ENCODE measurements around the gene DDHD1.
A peak's percentile ranks its signal among the peaks of the same experiment; 100 is the strongest.

DDHD1 gene

DNA sequence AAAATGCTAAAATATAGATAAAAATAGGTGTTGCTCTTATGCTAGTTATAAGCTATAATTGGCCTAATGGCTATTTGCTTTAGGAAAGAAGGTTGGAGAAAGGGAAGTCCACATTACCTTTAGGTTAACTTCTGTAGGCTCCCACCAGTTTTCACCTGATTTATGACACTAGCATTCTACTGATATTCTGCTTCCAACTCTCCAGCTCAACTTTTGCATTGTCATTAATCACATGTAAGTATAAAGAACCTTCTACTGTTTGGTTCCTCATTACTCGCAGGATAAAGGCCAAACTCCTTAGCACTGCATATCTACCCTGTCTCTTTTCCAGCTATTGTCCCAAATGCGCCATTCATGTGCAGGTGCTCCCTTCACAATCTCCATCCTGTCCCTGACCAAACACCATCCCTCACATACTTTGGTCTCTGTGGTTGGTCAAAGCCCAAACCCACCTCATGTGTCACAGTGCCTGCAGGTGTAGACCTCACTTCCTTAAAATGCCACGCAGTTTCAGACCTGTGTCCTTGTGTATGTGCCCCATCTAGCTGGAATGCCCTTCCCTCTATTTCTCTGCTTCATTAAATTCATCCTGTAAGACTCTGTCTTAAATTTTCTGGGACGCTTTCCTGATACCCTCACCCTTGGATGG, 3.3 kb downstream of the DDHD1 start:
- Histone ChIP-seq H3K4me3 (ENCODE audit: low read length) (peak overlapping the region; percentile 93; the same call in 1 of the 2 replicates), H4K20me1 (ENCODE audit: insufficient read depth, low read length) (peaks cover 62% of the 10 kb centered on the region), H2AFZ (ENCODE audit: low read depth, low read length) (no peak overlapping the region), H3K4me1 (ENCODE audit: low read length) (peaks cover 53% of the 10 kb centered on the region), H3K27ac (ENCODE audit: low read length) (no peak overlapping the region), H3K79me2 (ENCODE audit: low read length) (peaks cover 80% of the 10 kb centered on the region), H3K9ac (ENCODE audit: low read length) (no peak overlapping the region), H3K27me3 (ENCODE audit: low read depth, low read length) (no peaks in the 10 kb centered on the region), H3K9me3 (ENCODE audit: insufficient read depth, low read length) (no peaks in the 10 kb centered on the region), H3K36me3 (replicated peaks; ENCODE audit: low read depth, low read length) (no peaks in the 10 kb centered on the region), H3K4me2 (ENCODE audit: low read length) (peak overlapping the region; percentile 85)
- TF ChIP-seq EZH2phosphoT487 (IDR thresholded peaks at IDR 0.05; ENCODE audit: low read depth): no peak
- TF ChIP-seq, protein P1, sequence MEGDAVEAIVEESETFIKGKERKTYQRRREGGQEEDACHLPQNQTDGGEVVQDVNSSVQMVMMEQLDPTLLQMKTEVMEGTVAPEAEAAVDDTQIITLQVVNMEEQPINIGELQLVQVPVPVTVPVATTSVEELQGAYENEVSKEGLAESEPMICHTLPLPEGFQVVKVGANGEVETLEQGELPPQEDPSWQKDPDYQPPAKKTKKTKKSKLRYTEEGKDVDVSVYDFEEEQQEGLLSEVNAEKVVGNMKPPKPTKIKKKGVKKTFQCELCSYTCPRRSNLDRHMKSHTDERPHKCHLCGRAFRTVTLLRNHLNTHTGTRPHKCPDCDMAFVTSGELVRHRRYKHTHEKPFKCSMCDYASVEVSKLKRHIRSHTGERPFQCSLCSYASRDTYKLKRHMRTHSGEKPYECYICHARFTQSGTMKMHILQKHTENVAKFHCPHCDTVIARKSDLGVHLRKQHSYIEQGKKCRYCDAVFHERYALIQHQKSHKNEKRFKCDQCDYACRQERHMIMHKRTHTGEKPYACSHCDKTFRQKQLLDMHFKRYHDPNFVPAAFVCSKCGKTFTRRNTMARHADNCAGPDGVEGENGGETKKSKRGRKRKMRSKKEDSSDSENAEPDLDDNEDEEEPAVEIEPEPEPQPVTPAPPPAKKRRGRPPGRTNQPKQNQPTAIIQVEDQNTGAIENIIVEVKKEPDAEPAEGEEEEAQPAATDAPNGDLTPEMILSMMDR (IDR thresholded peaks at IDR 0.05; ENCODE audit: low read depth, low read length): no peak

DNA sequence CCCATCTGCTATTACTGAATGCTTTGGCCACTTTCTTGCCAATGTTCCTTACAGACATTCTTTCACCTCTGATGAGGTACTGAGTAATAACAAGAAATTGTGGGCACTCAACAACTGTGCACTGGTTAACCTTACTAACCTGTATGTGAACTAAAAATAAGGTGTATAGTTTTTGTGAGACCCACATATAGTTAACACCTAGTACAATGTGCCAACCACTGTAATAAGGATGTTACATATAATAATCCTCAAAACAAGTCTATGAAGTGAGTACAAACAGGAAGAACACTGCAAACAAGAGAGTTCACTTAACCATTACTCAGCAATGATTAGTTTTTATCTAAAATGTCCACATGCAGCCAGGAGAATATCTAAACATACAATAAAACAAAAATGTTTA, 4.5 kb downstream of the DDHD1 start:
- Histone ChIP-seq H3K4me1 (ENCODE audit: low read length) (peaks cover 50% of the 10 kb centered on the region), H3K4me2 (ENCODE audit: low read length) (peak overlapping the region; percentile 85), H3K36me3 (replicated peaks; ENCODE audit: low read depth, low read length) (peaks cover 10% of the 10 kb centered on the region), H2AFZ (ENCODE audit: low read depth, low read length) (no peak overlapping the region), H3K9me3 (ENCODE audit: insufficient read depth, low read length) (no peaks in the 10 kb centered on the region), H3K79me2 (ENCODE audit: low read length) (peaks cover 91% of the 10 kb centered on the region), H3K27ac (ENCODE audit: low read length) (no peak overlapping the region), H3K27me3 (ENCODE audit: low read depth, low read length) (no peaks in the 10 kb centered on the region), H4K20me1 (ENCODE audit: insufficient read depth, low read length) (peaks cover 71% of the 10 kb centered on the region), H3K9ac (ENCODE audit: low read length) (no peak overlapping the region), H3K4me3 (ENCODE audit: low read length) (no peak overlapping the region)
- TF ChIP-seq EZH2phosphoT487 (IDR thresholded peaks at IDR 0.05; ENCODE audit: low read depth): no peak

DNA sequence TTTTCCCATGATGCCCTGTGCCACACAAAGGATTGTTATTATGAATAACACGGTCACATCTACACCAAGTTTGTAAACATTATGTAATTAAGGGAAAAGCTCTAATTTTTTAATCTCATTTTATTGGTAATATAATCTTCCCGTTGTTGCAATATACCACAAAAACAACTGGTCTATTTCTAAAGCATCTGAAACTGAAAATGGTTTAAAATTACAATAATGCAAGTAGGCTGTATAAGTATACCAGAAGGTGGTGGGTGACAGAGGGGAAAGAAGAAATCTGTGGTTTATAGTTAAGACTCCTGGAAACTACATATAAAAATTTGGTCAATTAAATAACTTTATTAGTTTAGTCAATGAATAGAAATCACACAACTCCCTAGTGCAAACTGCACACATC, 5.2 kb downstream of the DDHD1 start:
- peaks cover 14% of the 10 kb centered on the region for H3K36me3 ChIP-seq (replicated peaks; ENCODE audit: low read depth, low read length)
- peaks cover 3% of the 10 kb centered on the region; the same call in 1 of the 2 replicates for H3K9me3 ChIP-seq (ENCODE audit: insufficient read depth, low read length)
- H3K4me1 ChIP-seq (ENCODE audit: low read length): peaks cover 47% of the 10 kb centered on the region
- H3K4me3 ChIP-seq (ENCODE audit: low read length): peak overlapping the region; percentile 27
- no peak overlapping the region for H3K9ac ChIP-seq (ENCODE audit: low read length)
- H2AFZ ChIP-seq (ENCODE audit: low read depth, low read length): no peak overlapping the region
- no peaks in the 10 kb centered on the region for H3K27me3 ChIP-seq (ENCODE audit: low read depth, low read length)
- peak overlapping the region; percentile 68 for H3K4me2 ChIP-seq (ENCODE audit: low read length)
- H3K27ac ChIP-seq (ENCODE audit: low read length): 0 out of 2 replicates have a peak overlapping the region, but pooled peaks have one; percentile 16
- TF ChIP-seq EZH2phosphoT487 (IDR thresholded peaks at IDR 0.05; ENCODE audit: low read depth): no peak
- peaks cover 99% of the 10 kb centered on the region for H3K79me2 ChIP-seq (ENCODE audit: low read length)
- peaks cover 71% of the 10 kb centered on the region for H4K20me1 ChIP-seq (ENCODE audit: insufficient read depth, low read length)

DNA sequence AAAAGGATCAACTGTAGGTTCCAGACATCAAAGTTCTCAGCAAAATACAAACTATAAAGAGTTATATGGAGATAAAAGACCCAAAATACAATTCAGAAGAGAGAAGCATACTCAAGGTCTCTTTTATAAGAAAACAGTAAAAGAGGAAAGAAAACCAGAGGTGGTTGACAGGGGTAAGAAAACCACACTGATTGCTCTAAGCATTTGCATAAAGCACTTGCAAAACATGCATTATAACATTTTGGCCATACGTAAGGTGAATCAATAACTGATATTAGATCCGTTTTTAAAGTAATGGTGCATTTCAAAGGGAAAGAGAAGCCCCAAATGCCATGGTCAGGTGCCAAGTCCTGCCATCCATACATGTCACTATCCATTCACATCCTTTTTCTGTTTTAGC, 5.9 kb downstream of the DDHD1 start:
- no peak overlapping the region for H3K9ac ChIP-seq (ENCODE audit: low read length)
- peak overlapping the region; percentile 27 for H3K4me3 ChIP-seq (ENCODE audit: low read length)
- peak overlapping the region; percentile 68 for H3K4me2 ChIP-seq (ENCODE audit: low read length)
- H2AFZ ChIP-seq (ENCODE audit: low read depth, low read length): no peak overlapping the region
- peaks cover 20% of the 10 kb centered on the region for H3K36me3 ChIP-seq (replicated peaks; ENCODE audit: low read depth, low read length)
- H3K9me3 ChIP-seq (ENCODE audit: insufficient read depth, low read length): peaks cover 8% of the 10 kb centered on the region
- H3K27me3 ChIP-seq (ENCODE audit: low read depth, low read length): no peaks in the 10 kb centered on the region
- TF ChIP-seq EZH2phosphoT487 (IDR thresholded peaks at IDR 0.05; ENCODE audit: low read depth): no peak
- TF ChIP-seq, protein P1 (IDR thresholded peaks at IDR 0.05; ENCODE audit: low read depth, low read length): no peak
- peaks cover 47% of the 10 kb centered on the region for H3K4me1 ChIP-seq (ENCODE audit: low read length)
- H3K79me2 ChIP-seq (ENCODE audit: low read length): peaks cover 100% of the 10 kb centered on the region
- H4K20me1 ChIP-seq (ENCODE audit: insufficient read depth, low read length): peaks cover 77% of the 10 kb centered on the region
- 0 out of 2 replicates have a peak overlapping the region, but pooled peaks have one; percentile 16 for H3K27ac ChIP-seq (ENCODE audit: low read length)

DNA sequence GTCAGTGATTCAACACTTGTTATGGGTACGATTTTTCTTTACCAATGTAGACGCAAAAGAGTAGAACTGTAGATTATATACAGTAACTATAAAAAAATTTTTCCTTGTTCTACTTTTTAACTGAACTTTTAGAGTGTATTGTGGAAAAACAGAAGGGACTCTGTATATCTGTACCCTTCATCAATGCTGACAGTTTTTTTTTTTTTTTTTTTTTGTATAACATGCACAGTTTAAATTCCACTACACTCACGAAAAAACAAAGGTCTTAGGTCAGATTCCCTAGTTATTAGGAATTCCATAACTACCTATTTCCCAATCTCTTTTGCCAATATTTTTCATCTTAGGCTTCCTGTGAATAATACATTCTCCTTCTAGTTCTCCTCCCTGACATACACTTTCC, 6.4 kb downstream of the DDHD1 start:
- H3K27me3 ChIP-seq (ENCODE audit: low read depth, low read length): no peaks in the 10 kb centered on the region
- H3K4me1 ChIP-seq (ENCODE audit: low read length): peaks cover 47% of the 10 kb centered on the region
- H3K4me2 ChIP-seq (ENCODE audit: low read length): peak overlapping the region; percentile 68
- TF ChIP-seq, protein P1 (IDR thresholded peaks at IDR 0.05; ENCODE audit: low read depth, low read length): no peak
- no peak for TF ChIP-seq EZH2phosphoT487 (IDR thresholded peaks at IDR 0.05; ENCODE audit: low read depth)
- H3K9ac ChIP-seq (ENCODE audit: low read length): no peak overlapping the region
- no peak overlapping the region for H3K27ac ChIP-seq (ENCODE audit: low read length)
- H2AFZ ChIP-seq (ENCODE audit: low read depth, low read length): no peak overlapping the region
- H4K20me1 ChIP-seq (ENCODE audit: insufficient read depth, low read length): peaks cover 76% of the 10 kb centered on the region
- peaks cover 99% of the 10 kb centered on the region for H3K79me2 ChIP-seq (ENCODE audit: low read length)
- H3K4me3 ChIP-seq (ENCODE audit: low read length): peak overlapping the region; percentile 27
- peaks cover 12% of the 10 kb centered on the region for H3K9me3 ChIP-seq (ENCODE audit: insufficient read depth, low read length)
- peaks cover 24% of the 10 kb centered on the region for H3K36me3 ChIP-seq (replicated peaks; ENCODE audit: low read depth, low read length)

Measured in OCI-LY3 (cell line).